GM23338 (cell line): Measurements from ENCODE around the gene POSTN. TPM values are rescaled to one million over a fixed set of nuclear protein-coding genes. Genes with fewer than 3 reads are reported as not detected.

Experiments
- ATAC-seq: fragments of 200-7000 bp; cut with Tn5 transposase; 3 replicates; pipeline ENCODE4 v1.9.1; 2020
- DNase-seq: peaks from one replicate; pipeline ENCODE4 v3.0.0-alpha.2; 2015; ENCODE audit warnings: low spot score
- H2AFZ ChIP-seq: fragments of 200-600 bp; sonication (generic); 2 replicates; pipeline ENCODE4 v1.8.0; 2016; ENCODE audit warnings: antibody characterized with exemption, mild to moderate bottlenecking, moderate library complexity
- H3F3A ChIP-seq: fragments of 200-600 bp; sonication (generic); replicated peaks from 2 replicates; pipeline ENCODE4 v1.8.0; 2017; ENCODE audit warnings: antibody characterized with exemption, mixed run types, low read depth
- H3K27ac ChIP-seq: fragments of 200-600 bp; sonication (generic); 2 replicates; pipeline ENCODE4 v1.6.1; 2016; ENCODE audit warnings: low read depth
- H3K27me3 ChIP-seq: fragments of 200-600 bp; sonication (generic); 2 replicates; pipeline ENCODE4 v1.8.0; 2016; ENCODE audit warnings: mild to moderate bottlenecking, mixed run types, moderate library complexity; ENCODE audit not compliant: insufficient read depth
- H3K36me3 ChIP-seq: fragments of 200-600 bp; sonication (generic); 2 replicates; pipeline ENCODE4 v1.8.0; 2016; ENCODE audit warnings: mild to moderate bottlenecking; ENCODE audit not compliant: insufficient read depth
- H3K4me1 ChIP-seq: fragments of 200-600 bp; sonication (generic); 2 replicates; pipeline ENCODE4 v1.8.0; 2016; ENCODE audit warnings: mild to moderate bottlenecking, moderate library complexity; ENCODE audit not compliant: insufficient read depth
- H3K4me2 ChIP-seq: fragments of 200-600 bp; sonication (generic); 2 replicates; pipeline ENCODE4 v1.7.1; 2017; ENCODE audit warnings: mixed run types
- H3K4me3 ChIP-seq: fragments of 200-600 bp; sonication (generic); 2 replicates; pipeline ENCODE4 v1.6.1; 2016; ENCODE audit warnings: mixed run types
- H3K79me2 ChIP-seq: fragments of 200-600 bp; sonication (generic); replicated peaks from 2 replicates; pipeline ENCODE4 v1.8.0; 2017; ENCODE audit warnings: mild to moderate bottlenecking; ENCODE audit not compliant: insufficient read depth
- H3K9me2 ChIP-seq: fragments of 200-600 bp; sonication (generic); 2 replicates; pipeline ENCODE4 v1.8.0; 2017; ENCODE audit not compliant: insufficient read depth
- H4K20me1 ChIP-seq: fragments of 200-600 bp; sonication (generic); replicated peaks from 2 replicates; pipeline ENCODE4 v1.8.0; 2017; ENCODE audit warnings: mild to moderate bottlenecking; ENCODE audit not compliant: insufficient read depth
- H3K27ac Mint-ChIP-seq: 2 replicates; pipeline ENCODE4 v1.8.0; 2020; ENCODE audit warnings: inconsistent platforms, mild to moderate bottlenecking, moderate library complexity, mixed read lengths
- H3K27me3 Mint-ChIP-seq: 3 replicates; pipeline ENCODE4 v1.8.0; 2022; ENCODE audit warnings: low read depth, mild to moderate bottlenecking, moderate library complexity, mixed read lengths, inconsistent platforms; ENCODE audit not compliant: insufficient read depth, poor library complexity
- H3K36me3 Mint-ChIP-seq: 3 replicates; pipeline ENCODE4 v1.8.0; 2021; ENCODE audit warnings: low read depth, mild to moderate bottlenecking, inconsistent platforms, moderate library complexity, mixed read lengths
- H3K4me1 Mint-ChIP-seq: 3 replicates; pipeline ENCODE4 v1.8.0; 2020; ENCODE audit warnings: mild to moderate bottlenecking, inconsistent platforms, mixed read lengths
- H3K4me3 Mint-ChIP-seq: 3 replicates; pipeline ENCODE4 v1.8.0; 2021; ENCODE audit warnings: moderate library complexity, mild to moderate bottlenecking, inconsistent platforms, mixed read lengths
- H3K9me3 Mint-ChIP-seq: 3 replicates; pipeline ENCODE4 v1.8.0; 2020; ENCODE audit warnings: moderate library complexity, mild to moderate bottlenecking, inconsistent platforms, mixed read lengths
- CREB1 ChIP-seq: fragments of 250-450 bp; sonication (Bioruptor Pico); IDR thresholded peaks from 2 replicates; pipeline ENCODE4 v1.5.0; 2020; ENCODE audit warnings: low read depth, mild to moderate bottlenecking, moderate library complexity
- CTCF ChIP-seq, 2 experiments: fragments of 200-600 bp in 1 of 2; sonication (generic) in 1 of 2; conservative IDR thresholded peaks; 2 replicates each; pipeline versions ENCODE4 v1.5.1 to v1.6.1; 2016 to 2017; ENCODE audit warnings: antibody characterized with exemption in 2 of 2, low read depth in 2 of 2, mild to moderate bottlenecking in 2 of 2, moderate library complexity in 1 of 2
- ETS1 ChIP-seq: IDR thresholded peaks from 2 replicates; pipeline ENCODE4 v1.6.1; 2016; ENCODE audit warnings: antibody characterized with exemption
- EZH2 ChIP-seq: fragments of 200-600 bp; sonication (generic); IDR thresholded peaks from one replicate; pipeline ENCODE4 v1.8.0; 2017; ENCODE audit warnings: antibody characterized with exemption, mild to moderate bottlenecking, low read depth; ENCODE audit not compliant: unreplicated experiment
- EZH2phosphoT487 ChIP-seq: fragments of 200-600 bp; sonication (generic); IDR thresholded peaks from one replicate; pipeline ENCODE4 v1.8.1; 2018; ENCODE audit warnings: antibody characterized with exemption; ENCODE audit not compliant: unreplicated experiment
- JUNB ChIP-seq: IDR thresholded peaks from one replicate; pipeline ENCODE4 v1.6.1; 2016; ENCODE audit warnings: antibody characterized with exemption; ENCODE audit not compliant: unreplicated experiment
- POLR2AphosphoS5 ChIP-seq: IDR thresholded peaks from 2 replicates; pipeline ENCODE4 v1.6.1; 2016; ENCODE audit warnings: antibody characterized with exemption, low read depth
- STAT1 ChIP-seq: IDR thresholded peaks from one replicate; pipeline ENCODE4 v1.6.1; 2016; ENCODE audit warnings: antibody characterized with exemption; ENCODE audit not compliant: unreplicated experiment
- ZNF114 ChIP-seq: fragments of 250-450 bp; sonication (Bioruptor Pico); IDR thresholded peaks from 2 replicates; pipeline ENCODE4 v1.5.0; 2020; ENCODE audit warnings: mild to moderate bottlenecking, moderate library complexity
- ZNF331 ChIP-seq: fragments of 250-450 bp; sonication (Bioruptor Pico); IDR thresholded peaks from 2 replicates; pipeline ENCODE4 v1.5.0; 2020; ENCODE audit warnings: low read depth, mild to moderate bottlenecking, moderate library complexity
- long read RNA-seq: library from polyadenylated mRNA; unstranded; transcript quantifications from one replicate; pipeline ENCODE4 v2.0.0, GENCODE V29; 2020; ENCODE audit not compliant: unreplicated experiment
- polyA plus RNA-seq: library from polyadenylated mRNA; unstranded; fragments of >200 nt; fragmentation: Nextera tagmentation; extraction: Ambion mirVana; gene quantifications from 2 replicates; pipeline ENCODE4 v1.2.1, GENCODE V29; 2016
- total RNA-seq: library from RNA; depleted of rRNA; stranded (reverse); fragments of >200 nt; shearing (Covaris generic); gene quantifications from 2 replicates; pipeline ENCODE4 v1.2.3, GENCODE V29; 2014; rRNA removed
- TF ChIP-seq, protein P1 (sequence below): fragments of 250-450 bp; sonication (Bioruptor Pico); IDR thresholded peaks from 2 replicates; pipeline ENCODE4 v1.5.0; 2020; ENCODE audit warnings: mild to moderate bottlenecking, moderate library complexity

Gene POSTN, protein sequence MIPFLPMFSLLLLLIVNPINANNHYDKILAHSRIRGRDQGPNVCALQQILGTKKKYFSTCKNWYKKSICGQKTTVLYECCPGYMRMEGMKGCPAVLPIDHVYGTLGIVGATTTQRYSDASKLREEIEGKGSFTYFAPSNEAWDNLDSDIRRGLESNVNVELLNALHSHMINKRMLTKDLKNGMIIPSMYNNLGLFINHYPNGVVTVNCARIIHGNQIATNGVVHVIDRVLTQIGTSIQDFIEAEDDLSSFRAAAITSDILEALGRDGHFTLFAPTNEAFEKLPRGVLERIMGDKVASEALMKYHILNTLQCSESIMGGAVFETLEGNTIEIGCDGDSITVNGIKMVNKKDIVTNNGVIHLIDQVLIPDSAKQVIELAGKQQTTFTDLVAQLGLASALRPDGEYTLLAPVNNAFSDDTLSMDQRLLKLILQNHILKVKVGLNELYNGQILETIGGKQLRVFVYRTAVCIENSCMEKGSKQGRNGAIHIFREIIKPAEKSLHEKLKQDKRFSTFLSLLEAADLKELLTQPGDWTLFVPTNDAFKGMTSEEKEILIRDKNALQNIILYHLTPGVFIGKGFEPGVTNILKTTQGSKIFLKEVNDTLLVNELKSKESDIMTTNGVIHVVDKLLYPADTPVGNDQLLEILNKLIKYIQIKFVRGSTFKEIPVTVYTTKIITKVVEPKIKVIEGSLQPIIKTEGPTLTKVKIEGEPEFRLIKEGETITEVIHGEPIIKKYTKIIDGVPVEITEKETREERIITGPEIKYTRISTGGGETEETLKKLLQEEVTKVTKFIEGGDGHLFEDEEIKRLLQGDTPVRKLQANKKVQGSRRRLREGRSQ
- total RNA-seq: 0.31 and 0.39 TPM in 2 replicates
- 0.21 and 0.37 TPM in 2 replicates for polyA plus RNA-seq
- long read RNA-seq: 0 reads

- H3K9me3 Mint-ChIP-seq: no peaks in the 10 kb centered on the region
- 0 out of 2 replicates have a peak within 1 kb of the TSS, but pooled peaks have one; percentile 2 for H2AFZ ChIP-seq
- no peaks in the 10 kb centered on the region for H3K27me3 ChIP-seq
- no peaks in the 10 kb centered on the region for H3K9me2 ChIP-seq
- no peak within 1 kb of the TSS for H3K4me2 ChIP-seq
- no peaks in the 10 kb centered on the region for H3K36me3 Mint-ChIP-seq
- TF ChIP-seq, protein P1, sequence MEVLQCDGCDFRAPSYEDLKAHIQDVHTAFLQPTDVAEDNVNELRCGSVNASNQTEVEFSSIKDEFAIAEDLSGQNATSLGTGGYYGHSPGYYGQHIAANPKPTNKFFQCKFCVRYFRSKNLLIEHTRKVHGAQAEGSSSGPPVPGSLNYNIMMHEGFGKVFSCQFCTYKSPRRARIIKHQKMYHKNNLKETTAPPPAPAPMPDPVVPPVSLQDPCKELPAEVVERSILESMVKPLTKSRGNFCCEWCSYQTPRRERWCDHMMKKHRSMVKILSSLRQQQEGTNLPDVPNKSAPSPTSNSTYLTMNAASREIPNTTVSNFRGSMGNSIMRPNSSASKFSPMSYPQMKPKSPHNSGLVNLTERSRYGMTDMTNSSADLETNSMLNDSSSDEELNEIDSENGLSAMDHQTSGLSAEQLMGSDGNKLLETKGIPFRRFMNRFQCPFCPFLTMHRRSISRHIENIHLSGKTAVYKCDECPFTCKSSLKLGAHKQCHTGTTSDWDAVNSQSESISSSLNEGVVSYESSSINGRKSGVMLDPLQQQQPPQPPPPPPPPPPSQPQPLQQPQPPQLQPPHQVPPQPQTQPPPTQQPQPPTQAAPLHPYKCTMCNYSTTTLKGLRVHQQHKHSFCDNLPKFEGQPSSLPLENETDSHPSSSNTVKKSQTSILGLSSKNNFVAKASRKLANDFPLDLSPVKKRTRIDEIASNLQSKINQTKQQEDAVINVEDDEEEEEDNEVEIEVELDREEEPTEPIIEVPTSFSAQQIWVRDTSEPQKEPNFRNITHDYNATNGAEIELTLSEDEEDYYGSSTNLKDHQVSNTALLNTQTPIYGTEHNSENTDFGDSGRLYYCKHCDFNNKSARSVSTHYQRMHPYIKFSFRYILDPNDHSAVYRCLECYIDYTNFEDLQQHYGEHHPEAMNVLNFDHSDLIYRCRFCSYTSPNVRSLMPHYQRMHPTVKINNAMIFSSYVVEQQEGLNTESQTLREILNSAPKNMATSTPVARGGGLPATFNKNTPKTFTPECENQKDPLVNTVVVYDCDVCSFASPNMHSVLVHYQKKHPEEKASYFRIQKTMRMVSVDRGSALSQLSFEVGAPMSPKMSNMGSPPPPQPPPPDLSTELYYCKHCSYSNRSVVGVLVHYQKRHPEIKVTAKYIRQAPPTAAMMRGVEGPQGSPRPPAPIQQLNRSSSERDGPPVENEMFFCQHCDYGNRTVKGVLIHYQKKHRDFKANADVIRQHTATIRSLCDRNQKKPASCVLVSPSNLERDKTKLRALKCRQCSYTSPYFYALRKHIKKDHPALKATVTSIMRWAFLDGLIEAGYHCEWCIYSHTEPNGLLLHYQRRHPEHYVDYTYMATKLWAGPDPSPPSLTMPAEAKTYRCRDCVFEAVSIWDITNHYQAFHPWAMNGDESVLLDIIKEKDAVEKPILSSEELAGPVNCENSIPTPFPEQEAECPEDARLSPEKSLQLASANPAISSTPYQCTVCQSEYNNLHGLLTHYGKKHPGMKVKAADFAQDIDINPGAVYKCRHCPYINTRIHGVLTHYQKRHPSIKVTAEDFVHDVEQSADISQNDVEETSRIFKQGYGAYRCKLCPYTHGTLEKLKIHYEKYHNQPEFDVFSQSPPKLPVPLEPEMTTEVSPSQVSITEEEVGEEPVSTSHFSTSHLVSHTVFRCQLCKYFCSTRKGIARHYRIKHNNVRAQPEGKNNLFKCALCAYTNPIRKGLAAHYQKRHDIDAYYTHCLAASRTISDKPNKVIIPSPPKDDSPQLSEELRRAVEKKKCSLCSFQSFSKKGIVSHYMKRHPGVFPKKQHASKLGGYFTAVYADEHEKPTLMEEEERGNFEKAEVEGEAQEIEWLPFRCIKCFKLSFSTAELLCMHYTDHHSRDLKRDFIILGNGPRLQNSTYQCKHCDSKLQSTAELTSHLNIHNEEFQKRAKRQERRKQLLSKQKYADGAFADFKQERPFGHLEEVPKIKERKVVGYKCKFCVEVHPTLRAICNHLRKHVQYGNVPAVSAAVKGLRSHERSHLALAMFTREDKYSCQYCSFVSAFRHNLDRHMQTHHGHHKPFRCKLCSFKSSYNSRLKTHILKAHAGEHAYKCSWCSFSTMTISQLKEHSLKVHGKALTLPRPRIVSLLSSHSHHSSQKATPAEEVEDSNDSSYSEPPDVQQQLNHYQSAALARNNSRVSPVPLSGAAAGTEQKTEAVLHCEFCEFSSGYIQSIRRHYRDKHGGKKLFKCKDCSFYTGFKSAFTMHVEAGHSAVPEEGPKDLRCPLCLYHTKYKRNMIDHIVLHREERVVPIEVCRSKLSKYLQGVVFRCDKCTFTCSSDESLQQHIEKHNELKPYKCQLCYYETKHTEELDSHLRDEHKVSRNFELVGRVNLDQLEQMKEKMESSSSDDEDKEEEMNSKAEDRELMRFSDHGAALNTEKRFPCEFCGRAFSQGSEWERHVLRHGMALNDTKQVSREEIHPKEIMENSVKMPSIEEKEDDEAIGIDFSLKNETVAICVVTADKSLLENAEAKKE (CRISPR knock-in tag): no peak
- no peak for TF ChIP-seq POLR2AphosphoS5
- TF ChIP-seq STAT1: no peak
- TF ChIP-seq ZNF331: no peak
- TF ChIP-seq EZH2: no peak
- no peak for TF ChIP-seq EZH2phosphoT487
- TF ChIP-seq CTCF (conservative IDR thresholded peaks at IDR 0.05; ENCODE audit: low read depth in 2 of 2): no peak
- no peak for TF ChIP-seq ZNF114
- TF ChIP-seq CREB1 (CRISPR knock-in tag): no peak
- no peak for TF ChIP-seq ETS1
- no peak for TF ChIP-seq JUNB
- H3K36me3 ChIP-seq: no peaks in the 10 kb centered on the region
- no peaks in the 10 kb centered on the region for H3K27me3 Mint-ChIP-seq
- H3K4me1 ChIP-seq: peaks cover 37% of the 10 kb centered on the region
- no peak for DNase-seq
- no peak within 1 kb of the TSS for H3K4me3 ChIP-seq
- H3K4me3 Mint-ChIP-seq: no peak within 1 kb of the TSS
- ATAC-seq: no peak
- no peak within 1 kb of the TSS for H3K27ac Mint-ChIP-seq
- no peaks in the 10 kb centered on the region for H3F3A ChIP-seq
- H3K4me1 Mint-ChIP-seq: peaks cover 48% of the 10 kb centered on the region
- H4K20me1 ChIP-seq: no peaks in the 10 kb centered on the region
- H3K79me2 ChIP-seq: no peaks in the 10 kb centered on the region
- no peak within 1 kb of the TSS for H3K27ac ChIP-seq
Measured at GRCh38 chr13:37598597-37598996, at the start of gene POSTN. POSTN (minus strand) TSS chr13:37598768; CDS start chr13:37598726, 42 bp downstream.
